ENCODE data around the gene TJP3.

The TJP3 gene

DNA sequence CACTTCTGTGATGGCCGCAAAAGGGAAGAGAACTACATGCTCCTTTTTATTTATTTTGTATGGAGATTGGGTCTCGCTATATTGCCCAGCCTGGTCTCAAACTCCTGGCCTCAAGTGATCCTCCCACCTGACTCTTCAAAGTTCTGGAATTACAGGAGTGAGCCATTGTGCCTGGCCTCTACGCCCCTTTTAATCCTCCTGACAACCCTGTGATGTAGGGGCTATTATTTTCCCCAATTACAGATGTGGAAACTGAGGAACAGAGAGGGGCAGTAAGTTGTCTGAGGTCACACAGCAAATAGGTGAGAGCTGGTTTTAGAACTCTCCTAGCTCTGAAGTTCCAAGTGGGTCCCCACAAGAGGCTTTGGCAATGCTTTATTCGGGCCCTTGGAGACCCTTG, 11.7 kb downstream of the TJP3 start:
- ATAC-seq (ENCODE audit: low read depth), result no peak
- Histone ChIP-seq H3K4me3 (ENCODE audit: severe bottlenecking) (no peak overlapping the region), H3K9me3 (ENCODE audit: severe bottlenecking) (no peaks in the 10 kb centered on the region), H3K27ac (ENCODE audit: poor library complexity, severe bottlenecking) (no peak overlapping the region), H3K36me3 (ENCODE audit: low read depth) (no peaks in the 10 kb centered on the region), H3K4me1 (ENCODE audit: insufficient read depth, poor library complexity, severe bottlenecking) (no peaks in the 10 kb centered on the region), H3K27me3 (ENCODE audit: insufficient read depth, poor library complexity, severe bottlenecking) (peaks cover 15% of the 10 kb centered on the region)
- DNase-seq (ENCODE audit: low spot score), result no peak
- TF ChIP-seq, protein P1, sequence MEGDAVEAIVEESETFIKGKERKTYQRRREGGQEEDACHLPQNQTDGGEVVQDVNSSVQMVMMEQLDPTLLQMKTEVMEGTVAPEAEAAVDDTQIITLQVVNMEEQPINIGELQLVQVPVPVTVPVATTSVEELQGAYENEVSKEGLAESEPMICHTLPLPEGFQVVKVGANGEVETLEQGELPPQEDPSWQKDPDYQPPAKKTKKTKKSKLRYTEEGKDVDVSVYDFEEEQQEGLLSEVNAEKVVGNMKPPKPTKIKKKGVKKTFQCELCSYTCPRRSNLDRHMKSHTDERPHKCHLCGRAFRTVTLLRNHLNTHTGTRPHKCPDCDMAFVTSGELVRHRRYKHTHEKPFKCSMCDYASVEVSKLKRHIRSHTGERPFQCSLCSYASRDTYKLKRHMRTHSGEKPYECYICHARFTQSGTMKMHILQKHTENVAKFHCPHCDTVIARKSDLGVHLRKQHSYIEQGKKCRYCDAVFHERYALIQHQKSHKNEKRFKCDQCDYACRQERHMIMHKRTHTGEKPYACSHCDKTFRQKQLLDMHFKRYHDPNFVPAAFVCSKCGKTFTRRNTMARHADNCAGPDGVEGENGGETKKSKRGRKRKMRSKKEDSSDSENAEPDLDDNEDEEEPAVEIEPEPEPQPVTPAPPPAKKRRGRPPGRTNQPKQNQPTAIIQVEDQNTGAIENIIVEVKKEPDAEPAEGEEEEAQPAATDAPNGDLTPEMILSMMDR (IDR thresholded peaks at IDR 0.05; ENCODE audit: poor library complexity, severe bottlenecking), result no peak

DNA sequence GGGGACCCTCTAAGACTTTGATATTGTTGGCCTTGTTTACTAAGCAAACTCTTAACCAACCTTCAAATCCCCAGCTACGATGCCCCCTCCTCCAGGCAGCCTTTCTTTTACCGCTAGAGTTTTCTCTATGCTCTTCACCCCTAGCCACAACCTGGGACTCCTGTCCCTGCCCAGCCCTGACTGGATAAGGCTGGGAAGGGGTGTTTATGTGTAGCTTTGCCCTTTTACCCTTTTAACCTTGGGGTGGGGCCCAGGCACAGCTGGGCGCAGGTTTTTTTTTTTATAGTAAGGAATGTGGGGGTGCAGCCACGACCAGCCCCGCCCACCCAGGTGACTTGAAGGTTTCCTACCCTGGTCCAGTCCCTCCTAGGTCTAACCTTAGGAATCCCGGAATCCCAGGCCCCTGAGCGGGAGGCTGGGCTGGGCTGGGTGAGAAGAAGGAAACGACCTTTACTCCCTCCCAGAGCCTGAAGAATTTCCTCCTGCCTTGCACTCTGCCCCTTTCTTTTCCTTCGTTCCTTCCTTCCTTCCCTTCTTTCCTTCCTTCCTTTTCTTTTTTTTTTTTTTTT, 12.2 kb downstream of the TJP3 start:
- DNase-seq (ENCODE audit: low spot score) (no peak), ATAC-seq (ENCODE audit: low read depth) (no peak)
- H3K9me3 ChIP-seq (ENCODE audit: severe bottlenecking), result no peaks in the 10 kb centered on the region
- H3K27me3 ChIP-seq (ENCODE audit: insufficient read depth, poor library complexity, severe bottlenecking), result peaks cover 15% of the 10 kb centered on the region
- no peaks in the 10 kb centered on the region for H3K4me1 ChIP-seq (ENCODE audit: insufficient read depth, poor library complexity, severe bottlenecking)
- no peak overlapping the region for H3K4me3 ChIP-seq (ENCODE audit: severe bottlenecking)
- H3K36me3 ChIP-seq (ENCODE audit: low read depth), result no peaks in the 10 kb centered on the region
- TF ChIP-seq, protein P1 (IDR thresholded peaks at IDR 0.05; ENCODE audit: poor library complexity, severe bottlenecking), result no peak
- no peak overlapping the region for H3K27ac ChIP-seq (ENCODE audit: poor library complexity, severe bottlenecking)

DNA sequence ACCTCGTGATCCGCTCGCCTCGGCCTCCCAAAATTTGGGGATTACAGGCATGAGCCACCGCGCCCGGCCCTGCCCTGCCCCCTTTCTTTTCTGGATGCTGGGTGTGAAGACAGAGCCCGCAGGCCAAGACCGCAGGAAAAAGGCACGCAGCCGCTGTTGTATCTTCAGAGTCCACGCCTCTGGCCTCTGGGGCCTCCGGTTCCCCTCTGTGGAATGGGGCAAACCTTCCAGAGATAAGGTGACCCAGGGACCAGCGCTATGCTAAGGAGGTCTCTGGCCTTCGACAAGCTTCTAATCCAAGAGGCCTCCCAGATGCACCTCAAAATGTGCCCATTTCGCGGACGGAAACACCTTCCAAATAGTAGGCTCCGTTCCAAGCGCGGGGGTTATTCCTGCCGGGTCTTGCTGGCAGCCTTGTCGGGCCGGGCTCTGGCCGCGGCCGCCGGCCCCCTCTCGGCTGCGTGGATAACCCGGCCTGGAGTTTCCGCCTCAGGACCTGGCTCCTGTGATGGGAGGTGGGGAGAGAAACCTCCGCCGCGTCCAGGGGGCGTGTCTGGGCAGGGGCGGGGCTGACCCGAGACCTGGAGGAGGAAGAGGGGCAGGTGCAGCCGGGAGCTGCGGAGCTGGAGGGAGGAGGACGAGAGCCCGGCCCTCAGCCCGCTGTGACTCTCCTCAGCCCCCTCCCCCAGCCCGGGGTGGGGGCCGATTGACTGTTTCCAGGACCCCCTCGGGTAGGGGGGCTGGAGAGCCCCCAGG, 13.1 kb downstream of the TJP3 start:
- Histone ChIP-seq H3K36me3 (ENCODE audit: low read depth) (no peaks in the 10 kb centered on the region), H3K9me3 (ENCODE audit: severe bottlenecking) (no peaks in the 10 kb centered on the region), H3K4me1 (ENCODE audit: insufficient read depth, poor library complexity, severe bottlenecking) (no peaks in the 10 kb centered on the region), H3K27ac (ENCODE audit: poor library complexity, severe bottlenecking) (no peak overlapping the region), H3K27me3 (ENCODE audit: insufficient read depth, poor library complexity, severe bottlenecking) (peaks cover 15% of the 10 kb centered on the region), H3K4me3 (ENCODE audit: severe bottlenecking) (no peak overlapping the region)
- DNase-seq (ENCODE audit: low spot score) (no peak), ATAC-seq (ENCODE audit: low read depth) (peak; percentile 63)
- TF ChIP-seq, protein P1 (IDR thresholded peaks at IDR 0.05; ENCODE audit: poor library complexity, severe bottlenecking), result no peak

DNA sequence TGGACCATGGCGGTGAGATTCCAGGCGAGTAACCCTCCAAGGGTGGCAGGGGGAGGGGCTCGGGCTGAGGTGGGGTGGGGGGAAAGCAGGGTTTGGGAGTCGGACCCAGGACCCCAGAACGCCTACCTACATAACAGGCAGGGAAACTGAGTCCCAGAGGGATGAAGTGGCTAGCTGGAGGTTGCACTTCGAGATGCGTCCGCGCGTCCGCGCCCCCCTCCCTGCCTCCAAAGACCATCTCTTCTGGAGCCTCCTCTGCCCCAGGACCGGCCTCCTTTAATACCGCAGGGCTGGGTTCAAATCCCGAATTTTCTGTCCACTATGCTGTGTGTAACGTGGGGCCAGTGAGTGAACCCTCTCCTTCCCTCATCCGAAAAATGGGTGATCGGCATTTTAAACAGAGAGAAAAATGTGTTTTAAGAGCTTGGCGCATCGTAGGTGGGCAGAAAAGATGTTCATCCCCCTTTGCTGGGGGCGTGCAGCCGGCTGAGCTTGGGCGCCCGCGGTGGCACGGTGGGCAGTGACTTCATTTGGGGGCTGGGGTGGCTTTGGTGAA, 13.8 kb downstream of the TJP3 start:
- H3K36me3 ChIP-seq (ENCODE audit: low read depth), result no peaks in the 10 kb centered on the region
- peaks cover 15% of the 10 kb centered on the region for H3K27me3 ChIP-seq (ENCODE audit: insufficient read depth, poor library complexity, severe bottlenecking)
- TF ChIP-seq, protein P1 (IDR thresholded peaks at IDR 0.05; ENCODE audit: poor library complexity, severe bottlenecking), result no peak
- DNase-seq (ENCODE audit: low spot score) (no peak), ATAC-seq (ENCODE audit: low read depth) (no peak)
- H3K4me3 ChIP-seq (ENCODE audit: severe bottlenecking), result no peak overlapping the region
- H3K4me1 ChIP-seq (ENCODE audit: insufficient read depth, poor library complexity, severe bottlenecking), result no peaks in the 10 kb centered on the region
- no peak overlapping the region for H3K27ac ChIP-seq (ENCODE audit: poor library complexity, severe bottlenecking)
- H3K9me3 ChIP-seq (ENCODE audit: severe bottlenecking), result no peaks in the 10 kb centered on the region
